Stimulated activated CD8-positive, alpha-beta memory T cell treated with anti-CD3 and anti-CD28 coated beads, Interleukin-7, amount 100 ng/mL, for 24 hours (primary cell): Measurements from ENCODE around the gene FEN1.

Experiments
- DNase-seq: peaks from one replicate; pipeline ENCODE4 v3.0.0-alpha.2; 2020; ENCODE audit warnings: low read depth

The FEN1 gene

GRCh38 chr11:61820174-61820573 lies 27.5 kb downstream of the FEN1 start:
- DNase-seq = no peak

- no peak for DNase-seq
Measured at GRCh38 chr11:61826930-61827570, 34.3 kb downstream of the FEN1 start.

GRCh38 chr11:61827571-61828378 lies 35.1 kb downstream of the FEN1 start, which contains the start of gene FADS2:
TSS of gene FADS2 (plus strand) at chr11:61828300. CDS start at chr11:61828391, 91 bp downstream.
- DNase-seq = no peak

- DNase-seq = no peak
Measured at GRCh38 chr11:61828379-61828628, 35.6 kb downstream of the FEN1 start.

GRCh38 chr11:61828629-61829407 lies 36.1 kb downstream of the FEN1 start:
- DNase-seq = no peak

- DNase-seq = no peak
Measured at GRCh38 chr11:61829806-61830205, 37.1 kb downstream of the FEN1 start.

GRCh38 chr11:61830237-61831105 lies 37.8 kb downstream of the FEN1 start:
- DNase-seq = no peak

- no peak for DNase-seq
Measured at GRCh38 chr11:61832207-61832606, 39.5 kb downstream of the FEN1 start.

GRCh38 chr11:61832754-61833153 lies 40.0 kb downstream of the FEN1 start:
- no peak for DNase-seq

GRCh38 chr11:61833471-61833870 lies 40.8 kb downstream of the FEN1 start:
- DNase-seq = no peak

- no peak for DNase-seq
Measured at GRCh38 chr11:61833926-61834277, 41.2 kb downstream of the FEN1 start.

- DNase-seq = no peak
Measured at GRCh38 chr11:61834278-61835048, 41.8 kb downstream of the FEN1 start.

GRCh38 chr11:61836193-61836592 lies 43.5 kb downstream of the FEN1 start:
- DNase-seq = no peak

GRCh38 chr11:61837411-61838005 lies 44.8 kb downstream of the FEN1 start:
- no peak for DNase-seq

GRCh38 chr11:61838501-61838900 lies 45.8 kb downstream of the FEN1 start:
- DNase-seq = no peak

- no peak for DNase-seq
Measured at GRCh38 chr11:61838921-61839320, 46.2 kb downstream of the FEN1 start.

- no peak for DNase-seq
Measured at GRCh38 chr11:61839742-61840141, 47.0 kb downstream of the FEN1 start.

GRCh38 chr11:61840371-61840770 lies 47.7 kb downstream of the FEN1 start:
- no peak for DNase-seq

- DNase-seq = no peak
Measured at GRCh38 chr11:61841636-61842527, 49.2 kb downstream of the FEN1 start.

- DNase-seq = no peak
Measured at GRCh38 chr11:61842528-61842820, 49.8 kb downstream of the FEN1 start.
